WTC11 (cell line): Measurements from ENCODE around the gene USP37. TPM values are rescaled to one million over a fixed set of nuclear protein-coding genes. Genes with fewer than 3 reads are reported as not detected.

Experiments
- ATAC-seq: fragments of 200-7000 bp; cut with Tn5 transposase; 2 replicates; pipeline ENCODE4 v1.10.0; 2021; ENCODE audit warnings: mild to moderate bottlenecking, moderate library complexity
- CTCF ChIA-PET: fragments of 300-600 bp; sonication (Branson Sonifier 250); formaldehyde crosslinking; loops from one replicate; lab custom pipeline; 2021; ENCODE audit warnings: antibody characterized with exemption; lab: Charles Lee
- POLR2A ChIA-PET: fragments of 350-600 bp; sonication (Branson Sonifier 250); formaldehyde crosslinking; loops from one replicate; lab custom pipeline; 2021; ENCODE audit warnings: antibody characterized with exemption; lab: Charles Lee
- DNase-seq: peaks from one replicate; pipeline ENCODE4 v3.0.0; 2021; ENCODE audit warnings: low spot score
- H3K27ac Mint-ChIP-seq: 2 replicates; pipeline ENCODE4 v1.8.0; 2021; ENCODE audit warnings: mixed read lengths
- H3K27me3 Mint-ChIP-seq: 2 replicates; pipeline ENCODE4 v1.8.0; 2021; ENCODE audit warnings: low read depth, mild to moderate bottlenecking, moderate library complexity, mixed read lengths
- H3K36me3 Mint-ChIP-seq: 2 replicates; pipeline ENCODE4 v1.8.0; 2021; ENCODE audit warnings: mixed read lengths
- H3K4me1 Mint-ChIP-seq: 2 replicates; pipeline ENCODE4 v1.8.0; 2022; ENCODE audit warnings: mixed read lengths
- H3K4me3 Mint-ChIP-seq: 2 replicates; pipeline ENCODE4 v1.8.0; 2021; ENCODE audit warnings: mild to moderate bottlenecking, moderate library complexity, mixed read lengths
- H3K9me3 Mint-ChIP-seq: 2 replicates; pipeline ENCODE4 v1.8.0; 2021; ENCODE audit warnings: mixed read lengths
- ATF1 ChIP-seq: sonication (generic); formaldehyde crosslinking; IDR thresholded peaks from 2 replicates; pipeline ENCODE4 v1.8.1; 2023; ENCODE audit warnings: mild to moderate bottlenecking, moderate library complexity, missing genetic modification reagents
- CBFB ChIP-seq: sonication (generic); formaldehyde crosslinking; IDR thresholded peaks from 2 replicates; pipeline ENCODE4 v1.8.1; 2022; ENCODE audit warnings: mild to moderate bottlenecking, low read depth, missing genetic modification reagents
- NFYB ChIP-seq: sonication (generic); formaldehyde crosslinking; conservative IDR thresholded peaks from 2 replicates; pipeline ENCODE4 v1.8.0; 2022; ENCODE audit warnings: low read depth, missing genetic modification reagents
- NR1H2 ChIP-seq: sonication (generic); formaldehyde crosslinking; IDR thresholded peaks from 2 replicates; pipeline ENCODE4 v1.9.0; 2021; ENCODE audit warnings: mild to moderate bottlenecking, moderate library complexity, missing genetic modification reagents
- TP53 ChIP-seq: sonication (generic); formaldehyde crosslinking; IDR thresholded peaks from 2 replicates; pipeline ENCODE4 v1.8.1; 2023; ENCODE audit warnings: mild to moderate bottlenecking, missing genetic modification reagents
- ZNF121 ChIP-seq: sonication (generic); formaldehyde crosslinking; IDR thresholded peaks from 2 replicates; pipeline ENCODE4 v1.8.0; 2023; ENCODE audit warnings: missing genetic modification reagents
- ZNF138 ChIP-seq: sonication (generic); formaldehyde crosslinking; conservative IDR thresholded peaks from 2 replicates; pipeline ENCODE4 v1.8.1; 2022; ENCODE audit warnings: mild to moderate bottlenecking, moderate library complexity, missing genetic modification reagents
- ZNF219 ChIP-seq: sonication (generic); formaldehyde crosslinking; IDR thresholded peaks from 2 replicates; pipeline ENCODE4 v1.8.0; 2023; ENCODE audit warnings: missing genetic modification reagents, mild to moderate bottlenecking, borderline replicate concordance
- total RNA-seq: library from RNA; stranded (reverse); gene quantifications from 3 replicates; pipeline ENCODE4 v1.2.3, GENCODE V29; 2021
- TF ChIP-seq, protein P1 (sequence below): sonication (generic); formaldehyde crosslinking; IDR thresholded peaks from 2 replicates; pipeline ENCODE4 v1.8.0; 2022; ENCODE audit warnings: mild to moderate bottlenecking, missing genetic modification reagents
- TF ChIP-seq, protein P2 (sequence below): sonication (generic); formaldehyde crosslinking; IDR thresholded peaks from 2 replicates; pipeline ENCODE4 v1.8.1; 2023; ENCODE audit warnings: mild to moderate bottlenecking, missing genetic modification reagents
- TF ChIP-seq, protein P3 (sequence below): fragments of 250-450 bp; sonication (Bioruptor Pico); IDR thresholded peaks from 2 replicates; pipeline ENCODE4 v1.9.0; 2021; ENCODE audit warnings: mild to moderate bottlenecking
- TF ChIP-seq, protein P4 (sequence below): fragments of 250-450 bp; sonication (Bioruptor Pico); IDR thresholded peaks from 2 replicates; pipeline ENCODE4 v1.9.0; 2021; ENCODE audit warnings: mild to moderate bottlenecking
- TF ChIP-seq, protein P5 (sequence below): sonication (generic); formaldehyde crosslinking; IDR thresholded peaks from 2 replicates; pipeline ENCODE4 v1.8.1; 2023; ENCODE audit warnings: mild to moderate bottlenecking, missing genetic modification reagents, borderline replicate concordance
- TF ChIP-seq, protein P6 (sequence below): sonication (generic); formaldehyde crosslinking; IDR thresholded peaks from 2 replicates; pipeline ENCODE4 v1.8.1; 2022; ENCODE audit warnings: mild to moderate bottlenecking, missing genetic modification reagents, moderate library complexity, borderline replicate concordance

USP37 gene
- total RNA-seq, 1 experiment from 2014 or later: 21.6 TPM

DNA sequence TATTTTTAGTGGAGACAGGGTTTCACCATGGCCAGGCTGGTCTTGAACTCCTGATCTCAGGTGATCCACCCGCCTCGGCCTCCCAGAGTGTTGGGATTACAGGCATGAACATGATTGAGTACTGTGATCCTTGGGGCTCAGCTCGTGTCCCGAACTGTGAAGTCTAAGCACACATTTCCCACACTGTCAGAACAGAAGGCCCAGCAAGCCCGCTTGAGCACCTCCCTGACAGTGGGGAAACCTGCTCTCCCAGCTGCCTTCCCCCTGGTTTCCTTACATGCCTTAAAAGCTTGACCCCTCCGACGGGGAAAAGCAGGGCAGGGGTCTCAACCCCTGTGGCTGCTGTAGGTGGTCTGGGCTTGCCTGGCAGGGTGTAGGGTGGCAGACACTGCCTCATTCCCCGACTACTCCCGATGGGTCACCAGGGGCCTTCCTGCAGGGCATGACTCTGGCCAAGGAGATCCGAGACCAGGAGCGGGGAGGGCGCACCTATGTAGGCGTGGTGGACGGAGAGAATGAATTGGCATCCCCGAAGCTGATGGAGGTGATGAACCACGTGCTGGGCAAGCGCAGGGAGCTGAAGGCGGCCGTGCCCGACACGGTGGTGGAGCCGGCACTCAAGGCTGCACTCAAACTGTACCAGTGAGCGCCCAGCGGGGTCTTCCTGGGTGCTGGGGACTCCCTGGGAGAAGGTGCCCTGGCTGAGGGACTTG is 139.1 kb downstream of the USP37 start:
- CTCF ChIA-PET: no interaction called here
- ATAC-seq (no peak), DNase-seq (no peak)
- H3K27ac Mint-ChIP-seq: 0 out of 2 replicates have a peak overlapping the region, but pooled peaks have one; percentile 49
- no peaks in the 10 kb centered on the region for H3K36me3 Mint-ChIP-seq
- TF ChIP-seq NFYB (no peak), ATF1 (CRISPR knock-in tag) (no peak)
- TF ChIP-seq, all 79 proteins: peak for 0
- POLR2A ChIA-PET: interaction anchor here (0.6 kb wide), 1 partner anchor 282 kb away, joined by 6 read pairs; no protein-coding TSS in a partner anchor
- Mint-ChIP-seq H3K4me3 (no peak overlapping the region), H3K27me3 (no peaks in the 10 kb centered on the region; the same call in 1 of the 2 replicates), H3K4me1 (no peaks in the 10 kb centered on the region), H3K9me3 (no peaks in the 10 kb centered on the region)

DNA sequence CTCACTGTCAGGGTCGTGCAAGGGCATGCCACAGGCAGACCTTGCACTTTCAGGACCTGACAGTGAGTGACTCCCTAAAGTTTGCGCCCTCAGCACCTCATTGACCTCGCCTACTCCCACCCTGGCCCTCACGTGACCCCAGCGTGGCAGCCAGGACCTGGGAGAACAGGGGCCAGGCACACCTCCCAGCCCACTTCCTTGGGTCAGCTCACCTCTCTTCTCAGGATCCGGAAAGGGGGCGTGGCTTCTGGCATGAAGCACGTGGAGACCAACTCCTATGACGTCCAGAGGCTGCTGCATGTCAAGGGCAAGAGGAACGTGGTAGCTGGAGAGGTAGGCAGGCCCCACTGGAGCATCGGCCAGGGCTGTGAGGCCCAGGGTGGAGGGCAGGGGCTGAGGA is 140.4 kb downstream of the USP37 start:
- CTCF ChIA-PET: interaction anchor here (1.6 kb wide), 1 partner anchor 89 kb away, joined by 4 read pairs; no protein-coding TSS in a partner anchor
- POLR2A ChIA-PET: no interaction called here
- Mint-ChIP-seq H3K27ac (no peak overlapping the region), H3K27me3 (no peaks in the 10 kb centered on the region; the same call in 1 of the 2 replicates), H3K9me3 (no peaks in the 10 kb centered on the region), H3K4me3 (no peak overlapping the region), H3K36me3 (no peaks in the 10 kb centered on the region), H3K4me1 (no peaks in the 10 kb centered on the region)
- ATAC-seq: peak; percentile 66
- peak; percentile 56 for DNase-seq
- TF ChIP-seq, protein P1, sequence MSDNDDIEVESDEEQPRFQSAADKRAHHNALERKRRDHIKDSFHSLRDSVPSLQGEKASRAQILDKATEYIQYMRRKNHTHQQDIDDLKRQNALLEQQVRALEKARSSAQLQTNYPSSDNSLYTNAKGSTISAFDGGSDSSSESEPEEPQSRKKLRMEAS (CRISPR knock-in tag): peak; percentile 45; the same call in 1 of the 2 replicates
- no peak for TF ChIP-seq NR1H2 (CRISPR knock-in tag)

DNA sequence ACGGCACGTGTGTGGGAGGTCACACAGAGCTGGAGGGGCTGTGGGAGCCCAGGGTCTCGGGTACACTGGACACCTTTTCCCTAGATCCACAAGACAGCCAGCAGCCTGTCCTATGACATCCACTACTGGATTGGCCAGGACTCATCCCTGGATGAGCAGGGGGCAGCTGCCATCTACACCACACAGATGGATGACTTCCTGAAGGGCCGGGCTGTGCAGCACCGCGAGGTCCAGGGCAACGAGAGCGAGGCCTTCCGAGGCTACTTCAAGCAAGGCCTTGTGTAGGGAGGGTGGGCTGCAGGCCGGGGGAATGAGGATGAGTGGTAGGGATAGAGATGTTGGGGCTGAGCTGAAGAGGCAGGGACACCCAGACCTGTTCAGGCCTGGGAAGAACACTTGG is 142.6 kb downstream of the USP37 start:
- DNase-seq (no peak), ATAC-seq (no peak)
- Mint-ChIP-seq H3K27me3 (no peaks in the 10 kb centered on the region; the same call in 1 of the 2 replicates), H3K4me1 (no peaks in the 10 kb centered on the region), H3K36me3 (no peaks in the 10 kb centered on the region), H3K9me3 (no peaks in the 10 kb centered on the region), H3K27ac (no peak overlapping the region; the same call in 1 of the 2 replicates), H3K4me3 (no peak overlapping the region)
- CTCF ChIA-PET: no interaction called here
- TF ChIP-seq, protein P2, sequence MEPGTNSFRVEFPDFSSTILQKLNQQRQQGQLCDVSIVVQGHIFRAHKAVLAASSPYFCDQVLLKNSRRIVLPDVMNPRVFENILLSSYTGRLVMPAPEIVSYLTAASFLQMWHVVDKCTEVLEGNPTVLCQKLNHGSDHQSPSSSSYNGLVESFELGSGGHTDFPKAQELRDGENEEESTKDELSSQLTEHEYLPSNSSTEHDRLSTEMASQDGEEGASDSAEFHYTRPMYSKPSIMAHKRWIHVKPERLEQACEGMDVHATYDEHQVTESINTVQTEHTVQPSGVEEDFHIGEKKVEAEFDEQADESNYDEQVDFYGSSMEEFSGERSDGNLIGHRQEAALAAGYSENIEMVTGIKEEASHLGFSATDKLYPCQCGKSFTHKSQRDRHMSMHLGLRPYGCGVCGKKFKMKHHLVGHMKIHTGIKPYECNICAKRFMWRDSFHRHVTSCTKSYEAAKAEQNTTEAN: no peak
- TF ChIP-seq, protein P3, sequence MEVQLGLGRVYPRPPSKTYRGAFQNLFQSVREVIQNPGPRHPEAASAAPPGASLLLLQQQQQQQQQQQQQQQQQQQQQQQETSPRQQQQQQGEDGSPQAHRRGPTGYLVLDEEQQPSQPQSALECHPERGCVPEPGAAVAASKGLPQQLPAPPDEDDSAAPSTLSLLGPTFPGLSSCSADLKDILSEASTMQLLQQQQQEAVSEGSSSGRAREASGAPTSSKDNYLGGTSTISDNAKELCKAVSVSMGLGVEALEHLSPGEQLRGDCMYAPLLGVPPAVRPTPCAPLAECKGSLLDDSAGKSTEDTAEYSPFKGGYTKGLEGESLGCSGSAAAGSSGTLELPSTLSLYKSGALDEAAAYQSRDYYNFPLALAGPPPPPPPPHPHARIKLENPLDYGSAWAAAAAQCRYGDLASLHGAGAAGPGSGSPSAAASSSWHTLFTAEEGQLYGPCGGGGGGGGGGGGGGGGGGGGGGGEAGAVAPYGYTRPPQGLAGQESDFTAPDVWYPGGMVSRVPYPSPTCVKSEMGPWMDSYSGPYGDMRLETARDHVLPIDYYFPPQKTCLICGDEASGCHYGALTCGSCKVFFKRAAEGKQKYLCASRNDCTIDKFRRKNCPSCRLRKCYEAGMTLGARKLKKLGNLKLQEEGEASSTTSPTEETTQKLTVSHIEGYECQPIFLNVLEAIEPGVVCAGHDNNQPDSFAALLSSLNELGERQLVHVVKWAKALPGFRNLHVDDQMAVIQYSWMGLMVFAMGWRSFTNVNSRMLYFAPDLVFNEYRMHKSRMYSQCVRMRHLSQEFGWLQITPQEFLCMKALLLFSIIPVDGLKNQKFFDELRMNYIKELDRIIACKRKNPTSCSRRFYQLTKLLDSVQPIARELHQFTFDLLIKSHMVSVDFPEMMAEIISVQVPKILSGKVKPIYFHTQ (CRISPR knock-in tag): no peak
- TF ChIP-seq ZNF138 (CRISPR knock-in tag): no peak
- TF ChIP-seq, protein P4, sequence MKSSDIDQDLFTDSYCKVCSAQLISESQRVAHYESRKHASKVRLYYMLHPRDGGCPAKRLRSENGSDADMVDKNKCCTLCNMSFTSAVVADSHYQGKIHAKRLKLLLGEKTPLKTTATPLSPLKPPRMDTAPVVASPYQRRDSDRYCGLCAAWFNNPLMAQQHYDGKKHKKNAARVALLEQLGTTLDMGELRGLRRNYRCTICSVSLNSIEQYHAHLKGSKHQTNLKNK (CRISPR knock-in tag): no peak
- TF ChIP-seq, all 79 proteins: peak for 0
- POLR2A ChIA-PET: interaction anchor here (1.1 kb wide), 1 partner anchor 130 kb away, joined by 3 read pairs; no protein-coding TSS in a partner anchor

DNA sequence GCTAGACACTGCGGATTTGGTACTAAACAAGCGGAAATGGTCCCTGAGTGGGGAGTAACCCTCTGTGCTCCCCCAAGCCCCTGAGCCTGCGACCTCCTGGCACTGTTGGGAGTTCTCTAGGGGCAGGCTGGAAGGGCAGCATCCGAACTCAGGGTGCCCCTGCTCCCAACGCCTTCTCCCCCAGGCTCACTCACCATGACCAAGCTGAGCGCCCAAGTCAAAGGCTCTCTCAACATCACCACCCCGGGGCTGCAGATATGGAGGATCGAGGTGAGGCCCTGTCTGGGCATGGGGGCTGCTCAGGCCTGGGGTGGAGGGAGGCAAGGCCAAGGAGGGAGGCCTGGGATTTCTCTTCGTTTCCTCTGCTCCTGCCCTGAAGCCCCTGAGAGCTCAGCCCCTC is 144.6 kb downstream of the USP37 start:
- H3K4me3 Mint-ChIP-seq: no peak overlapping the region
- peaks cover 6% of the 10 kb centered on the region for H3K4me1 Mint-ChIP-seq
- ChIA-PET POLR2A (no interaction called here), CTCF (interaction anchor here (1.4 kb wide), 1 partner anchor 264 kb away, joined by 3 read pairs; no protein-coding TSS in a partner anchor)
- no peaks in the 10 kb centered on the region; the same call in 1 of the 2 replicates for H3K27me3 Mint-ChIP-seq
- no peak overlapping the region for H3K27ac Mint-ChIP-seq
- no peaks in the 10 kb centered on the region for H3K36me3 Mint-ChIP-seq
- DNase-seq: no peak
- TF ChIP-seq TP53 (CRISPR knock-in tag) (no peak), ZNF121 (CRISPR knock-in tag) (no peak), ZNF219 (CRISPR knock-in tag) (no peak), CBFB (CRISPR knock-in tag) (no peak)
- TF ChIP-seq, protein P5, sequence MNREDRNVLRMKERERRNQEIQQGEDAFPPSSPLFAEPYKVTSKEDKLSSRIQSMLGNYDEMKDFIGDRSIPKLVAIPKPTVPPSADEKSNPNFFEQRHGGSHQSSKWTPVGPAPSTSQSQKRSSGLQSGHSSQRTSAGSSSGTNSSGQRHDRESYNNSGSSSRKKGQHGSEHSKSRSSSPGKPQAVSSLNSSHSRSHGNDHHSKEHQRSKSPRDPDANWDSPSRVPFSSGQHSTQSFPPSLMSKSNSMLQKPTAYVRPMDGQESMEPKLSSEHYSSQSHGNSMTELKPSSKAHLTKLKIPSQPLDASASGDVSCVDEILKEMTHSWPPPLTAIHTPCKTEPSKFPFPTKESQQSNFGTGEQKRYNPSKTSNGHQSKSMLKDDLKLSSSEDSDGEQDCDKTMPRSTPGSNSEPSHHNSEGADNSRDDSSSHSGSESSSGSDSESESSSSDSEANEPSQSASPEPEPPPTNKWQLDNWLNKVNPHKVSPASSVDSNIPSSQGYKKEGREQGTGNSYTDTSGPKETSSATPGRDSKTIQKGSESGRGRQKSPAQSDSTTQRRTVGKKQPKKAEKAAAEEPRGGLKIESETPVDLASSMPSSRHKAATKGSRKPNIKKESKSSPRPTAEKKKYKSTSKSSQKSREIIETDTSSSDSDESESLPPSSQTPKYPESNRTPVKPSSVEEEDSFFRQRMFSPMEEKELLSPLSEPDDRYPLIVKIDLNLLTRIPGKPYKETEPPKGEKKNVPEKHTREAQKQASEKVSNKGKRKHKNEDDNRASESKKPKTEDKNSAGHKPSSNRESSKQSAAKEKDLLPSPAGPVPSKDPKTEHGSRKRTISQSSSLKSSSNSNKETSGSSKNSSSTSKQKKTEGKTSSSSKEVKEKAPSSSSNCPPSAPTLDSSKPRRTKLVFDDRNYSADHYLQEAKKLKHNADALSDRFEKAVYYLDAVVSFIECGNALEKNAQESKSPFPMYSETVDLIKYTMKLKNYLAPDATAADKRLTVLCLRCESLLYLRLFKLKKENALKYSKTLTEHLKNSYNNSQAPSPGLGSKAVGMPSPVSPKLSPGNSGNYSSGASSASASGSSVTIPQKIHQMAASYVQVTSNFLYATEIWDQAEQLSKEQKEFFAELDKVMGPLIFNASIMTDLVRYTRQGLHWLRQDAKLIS (CRISPR knock-in tag): no peak
- TF ChIP-seq, protein P6, sequence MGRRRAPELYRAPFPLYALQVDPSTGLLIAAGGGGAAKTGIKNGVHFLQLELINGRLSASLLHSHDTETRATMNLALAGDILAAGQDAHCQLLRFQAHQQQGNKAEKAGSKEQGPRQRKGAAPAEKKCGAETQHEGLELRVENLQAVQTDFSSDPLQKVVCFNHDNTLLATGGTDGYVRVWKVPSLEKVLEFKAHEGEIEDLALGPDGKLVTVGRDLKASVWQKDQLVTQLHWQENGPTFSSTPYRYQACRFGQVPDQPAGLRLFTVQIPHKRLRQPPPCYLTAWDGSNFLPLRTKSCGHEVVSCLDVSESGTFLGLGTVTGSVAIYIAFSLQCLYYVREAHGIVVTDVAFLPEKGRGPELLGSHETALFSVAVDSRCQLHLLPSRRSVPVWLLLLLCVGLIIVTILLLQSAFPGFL (CRISPR knock-in tag): no peak
- no peak for ATAC-seq
- no peaks in the 10 kb centered on the region for H3K9me3 Mint-ChIP-seq
